Mesenteric fat pad (tissue), 1 donor: ENCODE data around the gene CLHC1. TPM values are rescaled to one million over a fixed set of nuclear protein-coding genes. Genes with fewer than 3 reads are reported as not detected.
A peak's percentile ranks its signal among the peaks of the same experiment; 100 is the strongest.
"Not testable (repeated sequence)": the region's sequence is repeated elsewhere in the genome, so short reads cannot be mapped to it uniquely, and the experiment has no call there.

ENCODE experiments used
- DNase-seq: peaks from one replicate; pipeline ENCODE4 v3.0.0-alpha.2; 2020; ENCODE audit warnings: low spot score
- long read RNA-seq: library from polyadenylated mRNA; unstranded; transcript quantifications from one replicate; pipeline ENCODE4 v2.0.0, GENCODE V29; 2020
- total RNA-seq: library from RNA; stranded (reverse); fragmentation: NEBNext Ultra II Directional; extraction: Animal tissue kit (Norgen Biotek cat#: 25700); gene quantifications from one replicate; pipeline ENCODE4 v1.2.1, GENCODE V29; 2021
- donor health status: DM: yes; HTN: yes; CAD: no.

Gene CLHC1
- 5.2 TPM for total RNA-seq
- long read RNA-seq, partial matches to known transcripts: 0 of 1 reads
- long read RNA-seq, other reads (novel, unspliced or antisense): 1 of 1 reads

- DNase-seq: peak; percentile 97
Observed at GRCh38 chr2:55232084-55232862, at the start of gene CLHC1, which contains the start of gene RPS27A. TSS of gene CLHC1 (minus strand) at chr2:55232293. CDS start at chr2:55222411, 9,882 bp downstream. TSS of gene RPS27A (plus strand) at chr2:55232688. CDS start at chr2:55232825, 137 bp downstream.

- DNase-seq: not testable (repeated sequence)
Observed at GRCh38 chr2:55280851-55281546, 48.9 kb upstream of the CLHC1 start.

- not testable (repeated sequence) for DNase-seq
Observed at GRCh38 chr2:55279859-55280424, 47.8 kb upstream of the CLHC1 start.

GRCh38 chr2:55279214-55279835, 47.2 kb upstream of the CLHC1 start:
- DNase-seq: not testable (repeated sequence)

- no peak for DNase-seq
Observed at GRCh38 chr2:55277310-55277709, 45.2 kb upstream of the CLHC1 start.

- not testable (repeated sequence) for DNase-seq
Observed at GRCh38 chr2:55274346-55274745, 42.3 kb upstream of the CLHC1 start.

GRCh38 chr2:55269645-55269990, 37.5 kb upstream of the CLHC1 start:
- no peak for DNase-seq

GRCh38 chr2:55268907-55269644, 37.0 kb upstream of the CLHC1 start, which contains the start of gene MTIF2:
TSS of gene MTIF2 (minus strand) at chr2:55269231. CDS start at chr2:55263858, 5,373 bp downstream.
- peak; percentile 98 for DNase-seq

- DNase-seq: no peak
Observed at GRCh38 chr2:55268288-55268906, 36.3 kb upstream of the CLHC1 start.

GRCh38 chr2:55259586-55259985, 27.5 kb upstream of the CLHC1 start:
- DNase-seq: not testable (repeated sequence)

- no peak for DNase-seq
Observed at GRCh38 chr2:55252832-55253231, 20.7 kb upstream of the CLHC1 start.

- no peak for DNase-seq
Observed at GRCh38 chr2:55247025-55247424, 14.9 kb upstream of the CLHC1 start.

GRCh38 chr2:55245411-55245810, 13.3 kb upstream of the CLHC1 start:
- DNase-seq: no peak

- no peak for DNase-seq
Observed at GRCh38 chr2:55242617-55243016, 10.5 kb upstream of the CLHC1 start.

- not testable (repeated sequence) for DNase-seq
Observed at GRCh38 chr2:55241582-55241981, 9.5 kb upstream of the CLHC1 start.

GRCh38 chr2:55239656-55240222, 7.6 kb upstream of the CLHC1 start:
- DNase-seq: no peak

GRCh38 chr2:55236992-55237543, 5.0 kb upstream of the CLHC1 start:
- DNase-seq: no peak

- DNase-seq: no peak
Observed at GRCh38 chr2:55235724-55236538, 3.8 kb upstream of the CLHC1 start.

GRCh38 chr2:55233658-55233940, 1.5 kb upstream of the CLHC1 start:
- no peak for DNase-seq
